Adrenal gland (tissue), 5 donors: ENCODE results near the gene DDI2.

Experiments used
- POLR2A ChIP-seq, 2 donors: fragments of 450-650 bp; IDR thresholded peaks; one replicate each; pipeline ENCODE4 v1.6.1; 2017; ENCODE audit warnings: antibody characterized with exemption in 2 of 2, mild to moderate bottlenecking in 2 of 2, moderate library complexity in 1 of 2
- TF ChIP-seq, protein P1 (sequence below), 6 experiments: fragments of 450-650 bp in 4 of 6; fragments of 200-600 bp in 2 of 6; sonication (generic) in 1 of 6; IDR thresholded peaks; 1 replicate in 5 of 6; 2 replicates in 1 of 6; pipeline versions ENCODE4 v1.5.1 to v1.8.0; 2016 to 2021; ENCODE audit warnings: antibody characterized with exemption in 6 of 6, mild to moderate bottlenecking in 2 of 6, moderate library complexity in 1 of 6
- donor health status: DM: no; HTN: no; CAD: no.

DNA sequence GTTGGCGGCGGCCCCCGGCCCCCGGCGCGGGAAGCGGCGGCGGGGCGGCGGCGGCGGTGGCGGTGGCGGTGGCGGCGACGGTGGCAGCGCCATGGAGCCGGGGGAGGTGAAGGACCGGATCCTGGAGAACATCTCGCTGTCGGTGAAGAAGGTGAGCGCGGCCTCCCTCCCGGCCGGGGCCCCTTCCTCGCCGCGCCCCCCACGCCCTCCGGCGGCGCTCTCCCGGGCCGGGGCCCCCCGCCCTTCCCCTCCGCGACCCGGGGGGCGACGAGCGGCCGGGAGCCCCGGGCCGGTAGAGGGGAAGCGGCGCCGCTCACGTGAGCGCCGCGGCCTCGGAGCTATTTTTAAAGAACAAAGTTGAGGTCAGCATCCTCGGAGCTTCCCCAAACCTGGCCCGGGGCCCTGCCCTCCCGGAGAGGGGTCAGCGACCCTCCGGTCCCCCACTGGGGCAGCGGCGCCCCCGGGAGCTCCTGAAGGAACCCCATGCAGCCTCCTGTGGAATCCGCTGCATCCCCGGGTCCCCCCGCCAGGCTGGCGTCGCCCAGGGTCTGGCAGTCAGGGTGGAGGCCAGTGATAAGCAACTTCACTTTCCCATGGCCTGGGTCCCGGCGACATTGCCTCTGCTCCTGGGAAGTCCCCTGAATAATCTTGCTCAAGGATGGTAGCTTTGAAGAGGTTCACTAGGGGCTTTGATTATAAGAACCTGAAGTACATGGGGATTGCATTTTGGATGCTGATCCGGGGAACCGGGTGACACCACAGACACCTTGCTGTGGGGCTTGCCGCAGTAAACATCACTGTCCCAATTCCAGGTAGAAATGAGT lies 67.4 kb downstream of the DDI2 start:
- TF ChIP-seq, protein P1, sequence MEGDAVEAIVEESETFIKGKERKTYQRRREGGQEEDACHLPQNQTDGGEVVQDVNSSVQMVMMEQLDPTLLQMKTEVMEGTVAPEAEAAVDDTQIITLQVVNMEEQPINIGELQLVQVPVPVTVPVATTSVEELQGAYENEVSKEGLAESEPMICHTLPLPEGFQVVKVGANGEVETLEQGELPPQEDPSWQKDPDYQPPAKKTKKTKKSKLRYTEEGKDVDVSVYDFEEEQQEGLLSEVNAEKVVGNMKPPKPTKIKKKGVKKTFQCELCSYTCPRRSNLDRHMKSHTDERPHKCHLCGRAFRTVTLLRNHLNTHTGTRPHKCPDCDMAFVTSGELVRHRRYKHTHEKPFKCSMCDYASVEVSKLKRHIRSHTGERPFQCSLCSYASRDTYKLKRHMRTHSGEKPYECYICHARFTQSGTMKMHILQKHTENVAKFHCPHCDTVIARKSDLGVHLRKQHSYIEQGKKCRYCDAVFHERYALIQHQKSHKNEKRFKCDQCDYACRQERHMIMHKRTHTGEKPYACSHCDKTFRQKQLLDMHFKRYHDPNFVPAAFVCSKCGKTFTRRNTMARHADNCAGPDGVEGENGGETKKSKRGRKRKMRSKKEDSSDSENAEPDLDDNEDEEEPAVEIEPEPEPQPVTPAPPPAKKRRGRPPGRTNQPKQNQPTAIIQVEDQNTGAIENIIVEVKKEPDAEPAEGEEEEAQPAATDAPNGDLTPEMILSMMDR (IDR thresholded peaks at IDR 0.05): peak in 3 of 6 experiments; percentile 17 to 42 (median 37)
- no peak for TF ChIP-seq POLR2A (IDR thresholded peaks at IDR 0.05)
